ENCODE results near the gene MAP3K3.

MAP3K3 gene

GRCh38 chr17:63680700-63681099 is 58.5 kb downstream of the MAP3K3 start:
- FAIRE-seq (no peak), DNase-seq (ENCODE audit: insufficient read length, low spot score) (no peak)
- no peak for TF ChIP-seq CTCF (IDR thresholded peaks at IDR 0.05; ENCODE audit: insufficient read depth, missing control alignments)

GRCh38 chr17:63681530-63681929 is 59.3 kb downstream of the MAP3K3 start:
- no peak for DNase-seq (ENCODE audit: insufficient read length, low spot score)
- FAIRE-seq, result no peak
- TF ChIP-seq CTCF (IDR thresholded peaks at IDR 0.05; ENCODE audit: insufficient read depth, missing control alignments), result no peak

- FAIRE-seq, result no peak
- no peak for TF ChIP-seq CTCF (IDR thresholded peaks at IDR 0.05; ENCODE audit: insufficient read depth, missing control alignments)
- no peak for DNase-seq (ENCODE audit: insufficient read length, low spot score)
Measured at GRCh38 chr17:63682441-63682840, 60.2 kb downstream of the MAP3K3 start.

- no peak for FAIRE-seq
- no peak for TF ChIP-seq CTCF (IDR thresholded peaks at IDR 0.05; ENCODE audit: insufficient read depth, missing control alignments)
- no peak for DNase-seq (ENCODE audit: insufficient read length, low spot score)
Measured at GRCh38 chr17:63682981-63683380, 60.8 kb downstream of the MAP3K3 start.

- DNase-seq (ENCODE audit: insufficient read length, low spot score) (no peak), FAIRE-seq (no peak)
- TF ChIP-seq CTCF (IDR thresholded peaks at IDR 0.05; ENCODE audit: insufficient read depth, missing control alignments), result no peak
Measured at GRCh38 chr17:63685041-63685440, 62.8 kb downstream of the MAP3K3 start.

GRCh38 chr17:63685578-63685977 is 63.4 kb downstream of the MAP3K3 start:
- no peak for TF ChIP-seq CTCF (IDR thresholded peaks at IDR 0.05; ENCODE audit: insufficient read depth, missing control alignments)
- FAIRE-seq, result no peak
- no peak for DNase-seq (ENCODE audit: insufficient read length, low spot score)

GRCh38 chr17:63686138-63686685 is 64.0 kb downstream of the MAP3K3 start:
- TF ChIP-seq CTCF (IDR thresholded peaks at IDR 0.05; ENCODE audit: insufficient read depth, missing control alignments), result no peak
- DNase-seq (ENCODE audit: insufficient read length, low spot score) (no peak), FAIRE-seq (no peak)

All from D721Med (cell line).